Measurements from ENCODE around the gene NMT1. TPM values are rescaled to one million over a fixed set of nuclear protein-coding genes. Genes with fewer than 3 reads are reported as not detected.

NMT1 gene
- total RNA-seq, 4 donors from 2014 or later = 63.5 to 129 (median 69.1) TPM

- 62 to 100% methylated on average over 2 of the region's 4 CpGs for WGBS, 2 donors (ENCODE audit: low coverage in 1 of 2)
- peaks cover 0 to 99% of the 10 kb centered on the region in 2 donors for H3K36me3 ChIP-seq
- H3K9me3 ChIP-seq = no peaks in the 10 kb centered on the region
- ATAC-seq = no peak
- H3K27me3 ChIP-seq = no peaks in the 10 kb centered on the region
- H3K27ac ChIP-seq = peak overlapping the region in 1 of 4 donors; percentile 32
- peaks cover 0 to 43% (median 0%) of the 10 kb centered on the region in 3 donors for H3K4me1 ChIP-seq
- H3K4me3 ChIP-seq = no peak overlapping the region
- TF ChIP-seq POLR2AphosphoS5 (IDR thresholded peaks at IDR 0.05) (no peak), POLR2A (IDR thresholded peaks at IDR 0.05) (no peak), CTCF (IDR thresholded peaks at IDR 0.05) (no peak), EP300 (IDR thresholded peaks at IDR 0.05) (no peak)
Observed at GRCh38 chr17:45086391-45086790, 25.3 kb downstream of the NMT1 start.

- Histone ChIP-seq H3K27ac (peak overlapping the region in 1 of 4 donors; percentile 32), H3K4me1 (peaks cover 0 to 43% (median 5%) of the 10 kb centered on the region in 3 donors), H3K4me3 (no peak overlapping the region), H3K9me3 (no peaks in the 10 kb centered on the region), H3K27me3 (no peaks in the 10 kb centered on the region), H3K36me3 (peaks cover 0 to 99% of the 10 kb centered on the region in 2 donors)
- no peak for TF ChIP-seq CTCF (IDR thresholded peaks at IDR 0.05)
- no peak for TF ChIP-seq EP300 (IDR thresholded peaks at IDR 0.05)
- no peak for TF ChIP-seq POLR2A (IDR thresholded peaks at IDR 0.05)
- no peak for TF ChIP-seq POLR2AphosphoS5 (IDR thresholded peaks at IDR 0.05)
- WGBS, 2 donors (ENCODE audit: low coverage in 1 of 2) = 90 to 94% methylated on average over 4 to 5 of the region's 6 CpGs
- no peak for ATAC-seq
Observed at GRCh38 chr17:45086865-45087503, 25.9 kb downstream of the NMT1 start.

- Histone ChIP-seq H3K4me1 (peaks cover 0 to 43% (median 11%) of the 10 kb centered on the region in 3 donors), H3K27ac (peak overlapping the region in 1 of 4 donors; percentile 18), H3K36me3 (peaks cover 0 to 96% of the 10 kb centered on the region in 2 donors), H3K4me3 (no peak overlapping the region), H3K9me3 (no peaks in the 10 kb centered on the region), H3K27me3 (no peaks in the 10 kb centered on the region)
- 30 to 37% methylated on average over 3 of the region's 3 CpGs for WGBS, 2 donors (ENCODE audit: low coverage in 1 of 2)
- TF ChIP-seq CTCF (IDR thresholded peaks at IDR 0.05) = no peak
- TF ChIP-seq POLR2A (IDR thresholded peaks at IDR 0.05) = no peak
- ATAC-seq = no peak
Observed at GRCh38 chr17:45087504-45087975, 26.4 kb downstream of the NMT1 start.

GRCh38 chr17:45087978-45088377, 26.9 kb downstream of the NMT1 start:
- Histone ChIP-seq H3K4me3 (no peak overlapping the region), H3K9me3 (no peaks in the 10 kb centered on the region), H3K36me3 (peaks cover 0 to 91% of the 10 kb centered on the region in 2 donors), H3K27me3 (no peaks in the 10 kb centered on the region), H3K4me1 (peaks cover 0 to 45% (median 13%) of the 10 kb centered on the region in 3 donors), H3K27ac (peak overlapping the region in 2 of 4 donors; percentile 5 to 18)
- TF ChIP-seq POLR2A (IDR thresholded peaks at IDR 0.05) (no peak), POLR2AphosphoS5 (IDR thresholded peaks at IDR 0.05) (no peak), CTCF (IDR thresholded peaks at IDR 0.05) (no peak), EP300 (IDR thresholded peaks at IDR 0.05) (no peak)
- 48% methylated on average over 2 of the region's 5 CpGs; no CpG with 5 or more reads in 1 of the 2 donors for WGBS, 2 donors (ENCODE audit: low coverage in 1 of 2)
- no peak for ATAC-seq

- 63 to 93% methylated on average over 2 to 3 of the region's 3 CpGs for WGBS, 2 donors (ENCODE audit: low coverage in 1 of 2)
- Histone ChIP-seq H3K4me1 (peaks cover 4 to 52% (median 19%) of the 10 kb centered on the region in 3 donors), H3K4me3 (no peak overlapping the region), H3K36me3 (peaks cover 0 to 84% of the 10 kb centered on the region in 2 donors), H3K9me3 (no peaks in the 10 kb centered on the region), H3K27me3 (no peaks in the 10 kb centered on the region), H3K27ac (peak overlapping the region in 1 of 4 donors; percentile 41)
- ATAC-seq = no peak
- TF ChIP-seq POLR2A (IDR thresholded peaks at IDR 0.05) = no peak
- TF ChIP-seq POLR2AphosphoS5 (IDR thresholded peaks at IDR 0.05) = no peak
- TF ChIP-seq EP300 (IDR thresholded peaks at IDR 0.05) = no peak
- TF ChIP-seq CTCF (IDR thresholded peaks at IDR 0.05) = no peak
Observed at GRCh38 chr17:45088741-45089140, 27.6 kb downstream of the NMT1 start.
